ENCODE data around the gene RAD54L.

DNA sequence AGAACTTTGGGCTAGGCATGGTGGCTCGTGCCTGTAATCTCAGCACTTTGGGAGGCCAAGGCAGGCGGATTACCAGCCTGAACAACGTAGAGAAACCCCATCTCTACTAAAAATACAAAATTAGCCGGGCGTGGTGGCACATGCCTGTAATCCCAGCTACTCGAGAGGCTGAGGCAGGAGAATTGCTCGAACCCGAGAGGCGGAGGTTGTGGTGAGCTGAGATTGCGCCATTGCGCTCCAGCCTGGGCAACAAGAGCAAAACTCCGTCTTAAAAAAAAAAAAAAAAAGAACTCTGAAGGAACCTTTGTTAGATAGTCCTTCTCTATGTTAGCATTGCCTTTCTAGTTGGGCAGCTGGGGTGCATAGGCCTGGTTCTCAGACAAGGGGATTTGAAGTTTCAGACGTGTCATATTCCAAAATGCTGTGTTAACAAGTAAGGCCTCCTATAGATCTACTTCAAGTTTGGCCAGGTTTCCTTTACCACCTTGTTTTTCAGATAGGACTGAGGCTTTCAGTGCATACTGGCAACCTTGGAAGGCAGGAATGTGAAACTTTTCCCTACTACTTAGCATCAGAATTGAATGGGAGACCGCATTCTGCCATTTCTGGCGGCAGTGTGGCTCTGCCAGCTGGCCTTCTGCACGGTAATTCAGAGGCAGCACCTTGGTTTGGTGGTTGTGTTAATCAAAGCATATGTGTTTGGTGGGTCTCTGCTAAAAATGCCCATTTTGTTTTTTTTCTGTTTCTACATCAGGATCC lies 62.0 kb downstream of the RAD54L start:
- TF ChIP-seq, protein P1, sequence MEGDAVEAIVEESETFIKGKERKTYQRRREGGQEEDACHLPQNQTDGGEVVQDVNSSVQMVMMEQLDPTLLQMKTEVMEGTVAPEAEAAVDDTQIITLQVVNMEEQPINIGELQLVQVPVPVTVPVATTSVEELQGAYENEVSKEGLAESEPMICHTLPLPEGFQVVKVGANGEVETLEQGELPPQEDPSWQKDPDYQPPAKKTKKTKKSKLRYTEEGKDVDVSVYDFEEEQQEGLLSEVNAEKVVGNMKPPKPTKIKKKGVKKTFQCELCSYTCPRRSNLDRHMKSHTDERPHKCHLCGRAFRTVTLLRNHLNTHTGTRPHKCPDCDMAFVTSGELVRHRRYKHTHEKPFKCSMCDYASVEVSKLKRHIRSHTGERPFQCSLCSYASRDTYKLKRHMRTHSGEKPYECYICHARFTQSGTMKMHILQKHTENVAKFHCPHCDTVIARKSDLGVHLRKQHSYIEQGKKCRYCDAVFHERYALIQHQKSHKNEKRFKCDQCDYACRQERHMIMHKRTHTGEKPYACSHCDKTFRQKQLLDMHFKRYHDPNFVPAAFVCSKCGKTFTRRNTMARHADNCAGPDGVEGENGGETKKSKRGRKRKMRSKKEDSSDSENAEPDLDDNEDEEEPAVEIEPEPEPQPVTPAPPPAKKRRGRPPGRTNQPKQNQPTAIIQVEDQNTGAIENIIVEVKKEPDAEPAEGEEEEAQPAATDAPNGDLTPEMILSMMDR (IDR thresholded peaks at IDR 0.05) = no peak
- TF ChIP-seq POLR2A (IDR thresholded peaks at IDR 0.05) (no peak), POLR2AphosphoS5 (IDR thresholded peaks at IDR 0.05; ENCODE audit: insufficient read depth in 1 of 2, low read depth in 1 of 2) (no peak)

Data from vagina (tissue), 2 donors.